Liver (tissue), 3 donors: ENCODE measurements around the gene STING1.

ENCODE experiments used
- EGR1 ChIP-seq, 2 donors: IDR thresholded peaks; 2 replicates each; pipeline ENCODE4 v1.6.1; 2016 to 2018; ENCODE audit warnings: antibody characterized with exemption in 2 of 2, low read depth in 2 of 2
- NR2F2 ChIP-seq: IDR thresholded peaks from 2 replicates; pipeline ENCODE4 v1.6.1; 2016; ENCODE audit warnings: antibody characterized with exemption
- TAF1 ChIP-seq: conservative IDR thresholded peaks from 2 replicates; pipeline ENCODE4 v1.6.1; 2016; ENCODE audit warnings: antibody characterized with exemption, mild to moderate bottlenecking
- YY1 ChIP-seq: IDR thresholded peaks from 2 replicates; pipeline ENCODE4 v1.6.1; 2016; ENCODE audit warnings: antibody characterized with exemption, mild to moderate bottlenecking
- TF ChIP-seq, protein P1 (sequence below): fragments of 150-350 bp; IDR thresholded peaks from 2 replicates; pipeline ENCODE4 v1.5.1; 2017; ENCODE audit warnings: improper control_type of control experiment, low read depth, low read length; ENCODE audit not compliant: missing input control
- TF ChIP-seq, protein P2 (sequence below): IDR thresholded peaks from 2 replicates; pipeline ENCODE4 v1.6.1; 2016; ENCODE audit warnings: antibody characterized with exemption, mild to moderate bottlenecking
- donor health status: healthy.
- donor health status: healthy.

DNA sequence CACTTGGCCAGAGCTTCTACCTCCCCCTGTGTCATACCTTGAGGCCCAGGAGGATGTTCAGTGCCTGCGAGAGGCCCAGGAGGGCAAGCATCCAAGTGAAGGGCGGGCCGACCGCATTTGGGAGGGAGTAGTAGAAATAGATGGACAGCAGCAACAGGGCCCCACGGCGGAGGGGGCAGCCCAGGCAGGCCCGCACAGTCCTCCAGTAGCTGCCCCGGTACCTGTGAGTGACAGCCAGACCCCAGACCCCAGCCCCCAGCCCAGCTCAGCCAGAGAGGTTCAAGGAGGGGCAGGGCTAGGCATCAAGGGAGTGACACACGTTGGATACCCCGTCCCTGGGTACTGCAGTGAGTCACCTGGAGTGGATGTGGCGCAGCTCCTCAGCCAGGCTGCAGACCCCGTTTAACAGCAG, 1.4 kb downstream of the STING1 start:
- TF ChIP-seq, protein P1, sequence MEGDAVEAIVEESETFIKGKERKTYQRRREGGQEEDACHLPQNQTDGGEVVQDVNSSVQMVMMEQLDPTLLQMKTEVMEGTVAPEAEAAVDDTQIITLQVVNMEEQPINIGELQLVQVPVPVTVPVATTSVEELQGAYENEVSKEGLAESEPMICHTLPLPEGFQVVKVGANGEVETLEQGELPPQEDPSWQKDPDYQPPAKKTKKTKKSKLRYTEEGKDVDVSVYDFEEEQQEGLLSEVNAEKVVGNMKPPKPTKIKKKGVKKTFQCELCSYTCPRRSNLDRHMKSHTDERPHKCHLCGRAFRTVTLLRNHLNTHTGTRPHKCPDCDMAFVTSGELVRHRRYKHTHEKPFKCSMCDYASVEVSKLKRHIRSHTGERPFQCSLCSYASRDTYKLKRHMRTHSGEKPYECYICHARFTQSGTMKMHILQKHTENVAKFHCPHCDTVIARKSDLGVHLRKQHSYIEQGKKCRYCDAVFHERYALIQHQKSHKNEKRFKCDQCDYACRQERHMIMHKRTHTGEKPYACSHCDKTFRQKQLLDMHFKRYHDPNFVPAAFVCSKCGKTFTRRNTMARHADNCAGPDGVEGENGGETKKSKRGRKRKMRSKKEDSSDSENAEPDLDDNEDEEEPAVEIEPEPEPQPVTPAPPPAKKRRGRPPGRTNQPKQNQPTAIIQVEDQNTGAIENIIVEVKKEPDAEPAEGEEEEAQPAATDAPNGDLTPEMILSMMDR = no peak
- TF ChIP-seq YY1 = no peak
- no peak for TF ChIP-seq TAF1
- TF ChIP-seq EGR1 (IDR thresholded peaks at IDR 0.05; ENCODE audit: low read depth in 2 of 2) = no peak
- TF ChIP-seq, protein P2, sequence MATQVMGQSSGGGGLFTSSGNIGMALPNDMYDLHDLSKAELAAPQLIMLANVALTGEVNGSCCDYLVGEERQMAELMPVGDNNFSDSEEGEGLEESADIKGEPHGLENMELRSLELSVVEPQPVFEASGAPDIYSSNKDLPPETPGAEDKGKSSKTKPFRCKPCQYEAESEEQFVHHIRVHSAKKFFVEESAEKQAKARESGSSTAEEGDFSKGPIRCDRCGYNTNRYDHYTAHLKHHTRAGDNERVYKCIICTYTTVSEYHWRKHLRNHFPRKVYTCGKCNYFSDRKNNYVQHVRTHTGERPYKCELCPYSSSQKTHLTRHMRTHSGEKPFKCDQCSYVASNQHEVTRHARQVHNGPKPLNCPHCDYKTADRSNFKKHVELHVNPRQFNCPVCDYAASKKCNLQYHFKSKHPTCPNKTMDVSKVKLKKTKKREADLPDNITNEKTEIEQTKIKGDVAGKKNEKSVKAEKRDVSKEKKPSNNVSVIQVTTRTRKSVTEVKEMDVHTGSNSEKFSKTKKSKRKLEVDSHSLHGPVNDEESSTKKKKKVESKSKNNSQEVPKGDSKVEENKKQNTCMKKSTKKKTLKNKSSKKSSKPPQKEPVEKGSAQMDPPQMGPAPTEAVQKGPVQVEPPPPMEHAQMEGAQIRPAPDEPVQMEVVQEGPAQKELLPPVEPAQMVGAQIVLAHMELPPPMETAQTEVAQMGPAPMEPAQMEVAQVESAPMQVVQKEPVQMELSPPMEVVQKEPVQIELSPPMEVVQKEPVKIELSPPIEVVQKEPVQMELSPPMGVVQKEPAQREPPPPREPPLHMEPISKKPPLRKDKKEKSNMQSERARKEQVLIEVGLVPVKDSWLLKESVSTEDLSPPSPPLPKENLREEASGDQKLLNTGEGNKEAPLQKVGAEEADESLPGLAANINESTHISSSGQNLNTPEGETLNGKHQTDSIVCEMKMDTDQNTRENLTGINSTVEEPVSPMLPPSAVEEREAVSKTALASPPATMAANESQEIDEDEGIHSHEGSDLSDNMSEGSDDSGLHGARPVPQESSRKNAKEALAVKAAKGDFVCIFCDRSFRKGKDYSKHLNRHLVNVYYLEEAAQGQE = no peak
- TF ChIP-seq NR2F2 = no peak
